SK-N-SH (cell line): ENCODE measurements around the gene TRPV6. TPM values are rescaled to one million over a fixed set of nuclear protein-coding genes. Genes with fewer than 3 reads are reported as not detected.

ENCODE experiments used
- CTCF ChIA-PET: fragments of 300-600, 350-600 bp; formaldehyde crosslinking; extraction: SDS; loops from one replicate; lab custom pipeline; 2021; lab: Yijun Ruan, JAX
- POLR2A ChIA-PET: fragments of 350-600 bp; sonication (Branson Sonifier 250); formaldehyde crosslinking; extraction: SDS; loops from one replicate; lab custom pipeline; 2020; ENCODE audit warnings: antibody characterized with exemption, inconsistent platforms; lab: Yijun Ruan, JAX
- DNase-seq: peaks from one replicate; pipeline ENCODE4 v3.0.0; 2012
- H2AFZ ChIP-seq: fragments of 200-600 bp; sonication (generic); 2 replicates; pipeline ENCODE4 v1.8.1; 2016; ENCODE audit warnings: antibody characterized with exemption, mild to moderate bottlenecking, low read depth
- H3F3A ChIP-seq: fragments of 200-600 bp; sonication (generic); replicated peaks from 2 replicates; pipeline ENCODE3; 2016; ENCODE audit warnings: antibody characterized with exemption, mild to moderate bottlenecking; ENCODE audit not compliant: insufficient read depth
- H3K27ac ChIP-seq, 2 experiments: fragments of 200-500 bp in 1 of 2; fragments of 200-600 bp in 1 of 2; sonication (Bioruptor generic) in 1 of 2; sonication (generic), shearing (Covaris generic) in 1 of 2; 2 replicates each; pipeline versions ENCODE4 v1.5.1 to v1.6.1; 2014 to 2016; ENCODE audit warnings: low read depth in 2 of 2, inconsistent platforms in 1 of 2, low read length in 1 of 2, mild to moderate bottlenecking in 1 of 2, mixed read lengths in 1 of 2
- H3K27me3 ChIP-seq: fragments of 200-600 bp; sonication (generic), shearing (Covaris generic); 2 replicates; pipeline ENCODE4 v1.6.1; 2016; ENCODE audit warnings: mixed run types; ENCODE audit not compliant: insufficient read depth
- H3K36me3 ChIP-seq, 2 experiments: fragments of 200-500 bp in 1 of 2; fragments of 200-600 bp in 1 of 2; sonication (Bioruptor generic) in 1 of 2; sonication (generic) in 1 of 2; replicated peaks in 1 of 2; 2 replicates each; pipeline versions ENCODE3 to v1.5.1; 2014 to 2016; ENCODE audit warnings: low read length in 1 of 2, mild to moderate bottlenecking in 1 of 2; ENCODE audit not compliant: insufficient read depth in 2 of 2, control insufficient read depth in 1 of 2
- H3K4me1 ChIP-seq, 2 experiments: fragments of 200-500 bp in 1 of 2; fragments of 200-600 bp in 1 of 2; sonication (Bioruptor generic) in 1 of 2; sonication (generic), shearing (Covaris generic) in 1 of 2; 2 replicates each; pipeline versions ENCODE4 v1.5.1 to v1.6.1; 2014 to 2016; ENCODE audit warnings: low read depth in 1 of 2, low read length in 1 of 2, mixed run types in 1 of 2; ENCODE audit not compliant: insufficient read depth in 2 of 2, control insufficient read depth in 1 of 2
- H3K4me2 ChIP-seq: fragments of 200-600 bp; sonication (generic), shearing (Covaris generic); 2 replicates; pipeline ENCODE4 v1.6.1; 2017; ENCODE audit warnings: mixed run types
- H3K4me3 ChIP-seq, 2 experiments: fragments of 200-500 bp in 1 of 2; fragments of 200-600 bp in 1 of 2; sonication (Bioruptor generic) in 1 of 2; sonication (generic), shearing (Covaris generic) in 1 of 2; 2 replicates each; pipeline versions ENCODE4 v1.5.1 to v1.8.1; 2014 to 2016; ENCODE audit warnings: low read depth in 2 of 2, inconsistent platforms in 1 of 2, low read length in 1 of 2, mild to moderate bottlenecking in 1 of 2, mixed read lengths in 1 of 2, moderate library complexity in 1 of 2
- H3K79me2 ChIP-seq: fragments of 200-600 bp; sonication (generic); 2 replicates; pipeline ENCODE4 v1.8.1; 2017; ENCODE audit warnings: mild to moderate bottlenecking; ENCODE audit not compliant: insufficient read depth
- H3K9ac ChIP-seq: fragments of 200-600 bp; sonication (generic); 2 replicates; pipeline ENCODE4 v1.6.1; 2017; ENCODE audit warnings: mixed run types
- H3K9me2 ChIP-seq: fragments of 200-600 bp; sonication (generic); 2 replicates; pipeline ENCODE4 v1.6.1; 2017; ENCODE audit warnings: mixed run types
- H3K9me3 ChIP-seq: fragments of 200-600 bp; sonication (generic); 2 replicates; pipeline ENCODE4 v1.6.1; 2017; ENCODE audit warnings: mixed run types, mild to moderate bottlenecking, moderate library complexity
- H4K20me1 ChIP-seq: fragments of 200-600 bp; sonication (generic); 2 replicates; pipeline ENCODE4 v1.6.1; 2017; ENCODE audit warnings: mild to moderate bottlenecking, mixed run types; ENCODE audit not compliant: insufficient read depth
- ELF1 ChIP-seq: IDR thresholded peaks from 2 replicates; pipeline ENCODE4 v1.4.0; 2012
- EP300 ChIP-seq, 2 experiments: IDR thresholded peaks; 2 replicates each; pipeline versions ENCODE4 v1.4.0 to v1.6.1; 2012; ENCODE audit warnings: borderline replicate concordance in 1 of 2, low read depth in 1 of 2, low read length in 1 of 2
- EZH2phosphoT487 ChIP-seq: fragments of 200-600 bp; sonication (generic); IDR thresholded peaks from 2 replicates; pipeline ENCODE4 v1.6.1; 2017; ENCODE audit warnings: low read depth, mixed run types, mild to moderate bottlenecking, antibody characterized with exemption, moderate library complexity, borderline replicate concordance
- FOXJ3 ChIP-seq: sonication (generic); formaldehyde crosslinking; IDR thresholded peaks from 2 replicates; pipeline ENCODE4 v1.5.1; 2020; ENCODE audit warnings: mild to moderate bottlenecking, missing genetic modification reagents
- GABPA ChIP-seq: IDR thresholded peaks from 2 replicates; pipeline ENCODE4 v1.4.0; 2012; ENCODE audit warnings: low read depth, mild to moderate bottlenecking
- JUND ChIP-seq: IDR thresholded peaks from 2 replicates; pipeline ENCODE4 v1.4.0; 2012
- MAX ChIP-seq: IDR thresholded peaks from 2 replicates; pipeline ENCODE4 v1.4.0; 2012; ENCODE audit warnings: low read depth
- MEF2A ChIP-seq: IDR thresholded peaks from 2 replicates; pipeline ENCODE4 v1.4.0; 2012; ENCODE audit warnings: low read depth, borderline replicate concordance
- NRF1 ChIP-seq: IDR thresholded peaks from 2 replicates; pipeline ENCODE4 v1.6.1; 2012; ENCODE audit warnings: low read depth, mild to moderate bottlenecking, low read length
- POLR2AphosphoS5 ChIP-seq: IDR thresholded peaks from 2 replicates; pipeline ENCODE4 v1.6.1; 2012; ENCODE audit warnings: low read depth, low read length
- RCOR1 ChIP-seq: fragments of 150-350 bp; IDR thresholded peaks from 2 replicates; pipeline ENCODE4 v1.6.1; 2017; ENCODE audit warnings: antibody characterized with exemption, low read length
- RXRA ChIP-seq: IDR thresholded peaks from 2 replicates; pipeline ENCODE4 v1.4.0; 2012; ENCODE audit warnings: low read depth, mild to moderate bottlenecking, borderline replicate concordance
- SIN3A ChIP-seq: IDR thresholded peaks from 2 replicates; pipeline ENCODE4 v1.6.1; 2012; ENCODE audit warnings: low read depth, mild to moderate bottlenecking, low read length, moderate library complexity, borderline replicate concordance
- SMC3 ChIP-seq: IDR thresholded peaks from 2 replicates; pipeline ENCODE4 v1.6.1; 2012; ENCODE audit warnings: low read depth, low read length, improper control_type of control experiment
- USF1 ChIP-seq: IDR thresholded peaks from 2 replicates; pipeline ENCODE4 v1.4.0; 2012; ENCODE audit warnings: low read depth, borderline replicate concordance
- USF2 ChIP-seq: fragments of 150-350 bp; IDR thresholded peaks from 2 replicates; pipeline ENCODE4 v1.6.1; 2017; ENCODE audit warnings: antibody characterized with exemption, low read length, low read depth, borderline replicate concordance
- YY1 ChIP-seq: IDR thresholded peaks from 2 replicates; pipeline ENCODE4 v1.4.0; 2012; ENCODE audit warnings: low read depth, mild to moderate bottlenecking
- ZBTB33 ChIP-seq: IDR thresholded peaks from 2 replicates; pipeline ENCODE4 v1.4.0; 2012; ENCODE audit warnings: low read depth, borderline replicate concordance
- WGBS: methylation state at CpG from one replicate; pipeline ENCODE4 v1.1.6; 2017; ENCODE audit warnings: low lambda C conversion rate; 5-methylcytosine and 5-hydroxymethylcytosine counted together
- polyA plus RNA-seq, 3 experiments: library from polyadenylated mRNA; depleted of rRNA; stranded (reverse); fragments of >200 nt; gene quantifications; 2 replicates each; pipeline ENCODE4 v1.2.3, GENCODE V29; 2012

TRPV6 gene
- polyA plus RNA-seq, 1 of the 3 experiments (the other 2 are of a cell fraction) = not detected

GRCh38 chr7:142859829-142860228 is 25.7 kb downstream of the TRPV6 start (continued):
- TF ChIP-seq EZH2phosphoT487 = no peak

GRCh38 chr7:142859411-142859810 is 26.1 kb downstream of the TRPV6 start:
- Histone ChIP-seq H3K9me2 (no peaks in the 10 kb centered on the region), H3K4me1 (peaks cover 0 to 9% of the 10 kb centered on the region in 2 experiments; a peak in 2 of 4 replicates), H3K4me2 (no peak overlapping the region), H3K36me3 (no peaks in the 10 kb centered on the region), H3K79me2 (no peaks in the 10 kb centered on the region), H2AFZ (no peak overlapping the region), H3K27me3 (peaks cover 17% of the 10 kb centered on the region), H4K20me1 (0 out of 2 replicates have a peak, but pooled peaks cover 4% of the 10 kb centered on the region), H3K4me3 (no peak overlapping the region), H3K27ac (no peak overlapping the region), H3K9me3 (no peaks in the 10 kb centered on the region), H3K9ac (no peak overlapping the region), H3F3A (peaks cover 5% of the 10 kb centered on the region)
- no peak for TF ChIP-seq ELF1
- TF ChIP-seq MEF2A = no peak
- TF ChIP-seq SMC3 = no peak
- TF ChIP-seq POLR2AphosphoS5 = no peak
- no peak for TF ChIP-seq SIN3A
- TF ChIP-seq ZBTB33 = no peak
- no peak for TF ChIP-seq NRF1
- TF ChIP-seq RXRA = no peak
- no peak for TF ChIP-seq EP300 (IDR thresholded peaks at IDR 0.05; ENCODE audit: borderline replicate concordance in 1 of 2, low read depth in 1 of 2, low read length in 1 of 2)
- TF ChIP-seq RCOR1 = no peak
- TF ChIP-seq USF1 = no peak
- no peak for DNase-seq
- CTCF ChIA-PET = interaction anchor here (0.7 to 7.8 kb wide), 7 partner anchors 7 to 356 kb away, joined by 3 to 154 read pairs (median 4); no protein-coding TSS in a partner anchor
- POLR2A ChIA-PET = no interaction called here

GRCh38 chr7:142857625-142858024 is 27.9 kb downstream of the TRPV6 start:
- DNase-seq = no peak
- Histone ChIP-seq H3K36me3 (no peaks in the 10 kb centered on the region), H3K4me1 (peaks cover 0 to 14% of the 10 kb centered on the region in 2 experiments; a peak in 2 of 4 replicates), H3K4me2 (no peak overlapping the region), H3K9me3 (no peaks in the 10 kb centered on the region), H3K9ac (no peak overlapping the region), H3F3A (peaks cover 5% of the 10 kb centered on the region), H4K20me1 (0 out of 2 replicates have a peak, but pooled peaks cover 4% of the 10 kb centered on the region), H3K27ac (no peak overlapping the region), H2AFZ (no peak overlapping the region), H3K79me2 (no peaks in the 10 kb centered on the region), H3K27me3 (peaks cover 9% of the 10 kb centered on the region; the same call in 1 of the 2 replicates), H3K4me3 (no peak overlapping the region), H3K9me2 (no peaks in the 10 kb centered on the region)
- TF ChIP-seq GABPA = no peak
- TF ChIP-seq USF2 = no peak
- no peak for TF ChIP-seq MAX
- TF ChIP-seq YY1 = no peak
- TF ChIP-seq FOXJ3 = no peak
- TF ChIP-seq JUND = no peak
- TF ChIP-seq RCOR1 = no peak
- TF ChIP-seq POLR2AphosphoS5 = no peak
- TF ChIP-seq ELF1 = no peak
- CTCF ChIA-PET = interaction anchor here (0.7 to 7.8 kb wide), 7 partner anchors 9 to 419 kb away, joined by 3 to 154 read pairs (median 4); no protein-coding TSS in a partner anchor
- 66% methylated on average over 5 of the region's 5 CpGs for WGBS
- POLR2A ChIA-PET = no interaction called here
